GM18498 (cell line): ENCODE results near the gene MKRN2OS.
"Not testable (repeated sequence)": the region's sequence is repeated elsewhere in the genome, so short reads cannot be mapped to it uniquely, and the experiment has no call there.

Experiments used
- ATAC-seq: cut with Tn5 transposase; IDR thresholded peaks from one replicate; pipeline ENCODE4 v1.9.1; 2021; ENCODE audit warnings: mild to moderate bottlenecking, moderate library complexity; ENCODE audit not compliant: unreplicated experiment

The MKRN2OS gene

DNA sequence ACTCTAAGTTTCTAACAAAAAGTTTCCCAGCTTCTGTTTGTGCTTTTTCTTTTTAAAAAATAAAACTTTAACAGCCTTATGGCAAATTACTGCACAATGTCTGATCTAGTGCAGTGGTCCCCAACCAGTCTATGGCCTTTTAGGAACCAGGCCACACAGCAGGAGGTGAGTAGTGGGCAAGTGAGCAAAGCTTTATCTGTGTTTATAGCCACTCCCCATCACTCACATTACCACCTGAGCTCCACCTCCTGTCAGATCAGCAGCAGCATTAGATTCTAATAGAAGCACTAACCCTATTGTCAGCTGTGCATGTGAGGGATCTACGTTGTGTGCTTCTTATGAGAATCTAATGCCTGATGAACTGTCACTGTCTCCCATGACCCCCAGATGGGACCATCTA lies 17.2 kb upstream of the MKRN2OS start:
- no peak for ATAC-seq

DNA sequence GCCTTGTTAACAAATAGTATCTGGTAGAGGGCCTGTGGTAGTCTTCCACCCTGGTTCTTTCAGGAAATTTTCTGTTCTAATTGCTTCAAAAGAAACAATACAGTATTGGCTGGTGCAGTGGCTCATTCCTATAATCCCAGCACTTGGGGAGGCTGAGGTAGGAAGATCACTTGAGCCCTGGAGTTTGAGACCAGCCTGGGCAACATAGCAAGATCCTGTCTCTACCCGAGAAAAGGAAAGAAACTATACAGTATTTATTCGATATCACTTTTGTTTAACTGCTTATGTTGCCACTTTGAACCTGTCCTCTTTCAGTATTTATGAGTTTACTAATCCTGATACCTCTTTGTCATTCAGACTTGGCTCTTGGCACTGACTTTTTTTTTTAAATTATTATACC lies 16.1 kb upstream of the MKRN2OS start:
- no peak for ATAC-seq

DNA sequence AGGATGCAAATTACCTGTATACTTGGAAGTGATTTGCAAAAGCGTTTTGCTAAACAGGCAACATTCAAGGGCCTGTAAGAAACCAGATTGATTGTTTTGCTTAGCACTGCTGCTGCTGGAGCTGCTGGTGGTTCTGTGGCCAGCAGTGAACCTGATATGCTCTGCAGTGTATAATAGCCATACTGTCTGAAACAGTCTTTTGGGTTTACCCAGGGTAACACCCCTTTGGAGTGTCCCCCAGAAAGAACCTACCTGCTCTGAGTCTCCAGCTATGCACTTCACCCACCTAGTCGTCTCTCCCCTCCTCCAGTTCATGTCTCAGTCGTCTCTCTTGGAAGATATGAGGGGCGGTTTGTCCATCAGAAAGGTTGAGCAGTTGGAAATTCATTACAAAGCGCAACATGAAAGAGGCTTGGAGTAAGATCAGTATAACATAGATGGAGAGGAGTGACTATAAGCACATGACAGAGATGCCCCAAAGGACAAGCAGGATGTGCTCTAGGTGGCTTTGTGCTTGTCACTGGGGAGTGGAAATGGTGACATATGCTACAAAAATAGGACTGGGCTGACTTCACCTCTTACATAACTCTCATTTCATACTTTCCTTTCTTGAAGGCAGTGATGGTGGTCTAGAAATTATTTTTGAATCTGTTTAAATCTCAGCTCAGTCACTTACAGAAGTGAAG lies 15.3 kb upstream of the MKRN2OS start:
- ATAC-seq: peak; percentile 36

DNA sequence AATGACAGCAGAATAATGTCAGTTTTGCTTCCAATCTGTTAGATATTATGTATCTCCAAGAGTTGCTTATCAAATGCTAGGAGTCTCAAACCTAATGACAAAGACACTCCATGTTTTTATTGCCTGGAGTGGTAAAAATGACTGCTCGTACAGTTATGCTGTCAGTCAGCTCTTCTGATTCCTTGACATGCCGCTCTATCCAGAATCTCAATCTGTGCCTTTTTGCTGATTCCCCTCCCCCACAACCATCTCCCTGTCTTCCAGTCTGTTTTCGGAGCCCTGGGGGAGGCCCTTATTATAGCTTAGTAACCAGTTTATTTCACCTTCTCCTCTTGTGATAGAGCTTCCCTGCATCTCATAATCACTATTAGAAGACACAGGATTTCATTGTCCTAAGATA lies 14.2 kb upstream of the MKRN2OS start:
- ATAC-seq: no peak

DNA sequence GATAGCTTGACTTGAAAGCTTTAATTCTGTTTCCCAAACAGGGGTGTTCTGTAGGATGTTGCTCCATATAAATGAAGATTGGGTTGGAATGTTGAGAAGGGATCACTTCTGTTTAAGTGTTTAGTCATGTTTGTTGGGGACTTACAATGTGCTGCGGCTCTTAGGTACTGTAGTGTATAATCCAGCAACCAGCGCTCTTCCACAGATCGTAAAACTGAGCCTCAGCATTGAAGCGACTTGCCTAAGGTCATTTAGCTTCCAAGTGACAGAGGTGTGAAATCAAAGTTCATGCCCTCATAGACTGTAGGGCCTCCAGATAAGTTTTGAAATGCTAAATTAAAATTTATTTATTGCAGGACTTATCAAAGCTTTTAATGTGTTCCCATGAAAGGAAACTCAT lies 13.4 kb upstream of the MKRN2OS start:
- ATAC-seq: no peak

DNA sequence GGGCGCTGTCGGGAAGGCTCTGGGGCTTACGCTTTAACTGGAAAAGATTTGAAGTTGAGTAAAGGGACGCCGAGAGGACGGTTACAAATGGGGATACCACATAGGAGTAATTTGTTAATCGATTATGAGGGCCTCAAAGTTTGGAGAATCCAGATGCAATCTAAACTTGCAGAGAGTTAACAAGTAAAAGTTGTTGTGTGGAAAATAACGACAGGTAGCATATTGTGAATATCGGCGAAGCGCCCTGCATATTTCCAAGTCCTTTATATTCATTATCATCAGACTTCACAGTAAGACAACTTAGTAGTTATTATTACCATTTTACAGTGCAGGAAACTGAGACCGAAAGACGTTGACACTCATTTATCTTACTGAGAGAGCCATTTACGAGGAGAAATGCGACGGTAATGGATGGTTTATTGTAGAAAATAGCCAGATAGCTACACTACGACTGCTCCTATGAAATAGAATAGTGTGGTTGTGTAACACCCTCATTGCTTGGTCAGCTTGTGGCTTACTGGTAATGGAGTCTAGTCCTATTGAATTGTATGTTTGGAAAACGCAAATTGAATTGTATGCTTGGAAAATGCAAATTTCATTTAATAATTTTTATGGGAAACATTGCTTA lies 12.3 kb upstream of the MKRN2OS start:
- no peak for ATAC-seq

DNA sequence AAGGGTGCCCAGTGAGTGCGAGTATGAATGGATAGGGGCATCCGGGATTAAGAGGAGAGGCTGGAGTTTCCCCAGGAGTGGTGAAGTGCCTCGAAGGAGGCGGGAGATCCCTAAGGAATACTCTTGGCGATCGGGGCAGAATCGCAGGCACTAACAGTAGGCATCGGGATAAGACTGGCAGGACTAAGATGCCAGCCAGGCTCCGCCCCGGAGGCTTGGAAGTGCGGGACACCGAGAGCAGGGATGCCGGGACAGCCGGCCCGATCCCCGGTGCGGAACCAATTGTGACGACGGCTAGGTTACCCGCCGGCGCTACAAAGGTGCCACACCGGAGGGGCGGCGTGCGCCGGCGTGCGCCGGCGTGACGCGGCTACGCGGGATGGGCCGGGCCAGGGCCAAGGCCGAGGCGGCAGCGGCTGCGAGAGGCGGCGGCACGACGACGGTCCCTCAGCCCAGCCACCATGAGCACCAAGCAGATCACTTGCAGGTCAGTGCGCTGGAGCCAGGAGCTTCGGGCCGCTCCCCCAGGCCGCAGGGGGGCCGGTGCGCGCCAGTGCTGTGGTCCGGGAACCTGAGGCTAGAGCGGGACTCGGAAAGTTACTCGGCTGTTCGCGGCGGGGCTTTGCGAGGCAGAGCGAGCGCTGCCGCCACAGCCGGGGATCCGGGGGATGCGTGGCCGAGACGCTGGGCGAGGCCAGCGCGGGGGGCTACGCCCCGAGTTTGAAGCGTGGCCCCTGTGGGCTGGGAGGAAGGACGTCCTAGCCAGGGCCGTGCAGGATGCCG lies 11.6 kb upstream of the MKRN2OS start, which contains the start of gene MKRN2:
Gene MKRN2, plus strand, starts transcription at position 398 of the 783 bp plus-strand sequence. Its CDS starts 64 bp downstream, at position 462.
- peak; percentile 88 for ATAC-seq

DNA sequence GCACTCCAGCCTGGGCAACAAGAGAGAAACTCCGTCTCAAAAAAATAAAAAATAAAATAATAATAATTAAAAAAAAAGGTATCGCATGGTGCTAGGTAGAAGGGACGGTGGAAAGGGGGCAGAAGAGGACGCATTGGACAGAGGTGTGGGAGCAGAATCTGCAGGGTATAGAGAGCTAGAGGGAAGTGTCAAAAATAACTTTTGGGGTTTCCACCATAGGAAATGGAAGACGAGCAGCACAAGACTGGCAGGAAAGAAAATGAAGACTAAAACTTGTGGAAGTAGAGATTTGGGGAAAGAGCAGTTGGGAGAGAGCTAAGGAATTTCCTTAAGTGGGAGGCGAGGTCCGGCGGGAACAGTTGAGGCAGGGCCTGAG lies 11.0 kb upstream of the MKRN2OS start:
- ATAC-seq: no peak

DNA sequence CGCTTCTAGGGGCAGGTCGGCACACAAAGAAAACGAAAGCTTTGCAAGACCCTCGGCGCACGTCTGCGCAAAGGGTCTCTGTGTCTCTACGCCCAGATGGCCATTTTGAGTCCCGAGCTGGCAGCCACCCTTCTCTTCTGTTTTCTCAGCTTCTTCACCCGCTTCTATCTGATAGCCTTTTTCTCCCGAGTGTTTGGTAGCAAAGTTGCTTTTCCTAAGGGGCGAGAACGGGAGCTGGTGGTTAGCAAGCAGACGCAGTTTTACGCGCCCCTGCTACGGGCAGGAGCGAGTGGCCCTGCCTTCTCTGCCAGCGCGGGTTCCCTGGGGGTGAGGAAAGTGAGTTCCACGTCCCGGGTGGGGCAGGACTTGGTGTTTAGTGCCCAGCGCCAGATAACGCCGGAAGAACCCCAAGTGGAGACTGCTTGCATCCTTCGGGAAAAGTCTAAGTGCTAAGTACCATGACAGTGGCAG lies 8.7 kb upstream of the MKRN2OS start:
- ATAC-seq: no peak

DNA sequence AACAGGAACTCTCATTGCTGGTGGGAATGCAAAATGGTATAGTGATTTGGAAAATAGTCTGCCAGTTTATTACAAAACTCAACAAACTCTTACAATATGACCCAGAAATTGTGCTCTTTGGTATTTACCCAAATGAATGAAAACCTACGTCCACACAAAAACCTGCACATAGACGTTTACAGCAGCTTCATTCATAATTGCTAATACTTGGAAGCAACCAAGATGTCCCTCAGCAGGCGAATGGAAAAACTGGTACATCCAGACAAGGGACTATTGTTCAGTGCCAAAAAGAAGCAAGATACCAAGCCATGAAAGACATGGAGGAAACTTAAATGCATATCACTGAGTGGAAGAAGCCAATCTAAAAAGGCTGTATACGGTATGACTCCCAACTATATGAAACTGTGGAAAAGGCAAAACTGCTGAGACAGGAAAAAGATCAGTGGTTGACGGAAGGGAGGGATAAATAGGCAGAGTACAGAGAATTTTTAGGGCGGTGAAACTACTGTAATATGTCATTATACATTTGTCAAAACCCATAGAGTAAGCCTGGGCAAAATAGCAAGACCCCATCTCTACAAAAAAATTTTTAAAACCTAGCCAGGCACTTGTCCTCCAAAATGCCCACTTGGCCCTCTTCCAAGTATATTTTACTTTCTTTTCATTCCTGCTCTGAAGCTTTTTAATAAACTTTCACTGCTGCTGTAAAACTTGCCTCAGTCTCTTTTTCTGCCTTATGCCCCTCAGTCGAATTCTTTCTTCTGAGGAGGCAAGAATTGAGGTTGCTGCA lies 4.9 kb upstream of the MKRN2OS start:
- no peak for ATAC-seq

DNA sequence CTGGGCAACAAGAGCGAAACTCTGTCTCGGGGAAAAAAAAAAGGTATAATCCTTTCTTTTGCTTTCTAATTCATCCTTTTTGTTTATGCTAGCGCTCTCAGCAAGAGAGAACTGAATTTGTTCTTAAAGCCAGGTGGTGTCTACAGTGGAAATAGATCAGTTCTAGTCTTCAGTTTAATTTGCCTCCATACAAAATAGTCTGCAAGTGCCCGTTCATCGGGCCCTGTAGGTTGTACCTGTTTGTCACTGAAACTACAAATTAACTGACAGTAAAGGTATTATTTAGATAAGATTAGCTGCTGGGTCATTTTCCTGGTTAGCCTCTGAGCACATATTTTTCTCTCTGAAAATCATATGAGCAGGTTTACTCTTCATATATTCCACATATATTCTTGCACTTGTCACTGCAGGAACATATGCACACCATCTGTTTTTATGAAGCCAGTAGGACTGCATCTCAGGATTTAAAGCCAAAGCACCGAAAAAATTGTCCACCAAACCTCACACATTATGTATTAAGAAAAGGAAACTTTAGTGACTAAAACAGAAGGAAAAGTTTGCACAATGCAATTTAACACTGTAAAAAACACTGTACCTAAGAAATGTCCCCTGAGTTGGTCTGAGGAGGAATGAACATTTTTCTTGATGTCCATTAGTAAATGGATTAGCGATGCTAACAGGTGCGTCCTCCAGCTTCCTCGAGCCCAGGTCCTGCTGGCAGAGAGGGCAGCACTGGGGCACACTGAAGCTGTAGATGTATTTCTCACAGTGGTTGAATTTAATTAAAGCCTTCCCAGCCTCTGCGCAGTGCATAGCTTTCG lies 437 bp downstream of the MKRN2OS start:
- no peak for ATAC-seq

DNA sequence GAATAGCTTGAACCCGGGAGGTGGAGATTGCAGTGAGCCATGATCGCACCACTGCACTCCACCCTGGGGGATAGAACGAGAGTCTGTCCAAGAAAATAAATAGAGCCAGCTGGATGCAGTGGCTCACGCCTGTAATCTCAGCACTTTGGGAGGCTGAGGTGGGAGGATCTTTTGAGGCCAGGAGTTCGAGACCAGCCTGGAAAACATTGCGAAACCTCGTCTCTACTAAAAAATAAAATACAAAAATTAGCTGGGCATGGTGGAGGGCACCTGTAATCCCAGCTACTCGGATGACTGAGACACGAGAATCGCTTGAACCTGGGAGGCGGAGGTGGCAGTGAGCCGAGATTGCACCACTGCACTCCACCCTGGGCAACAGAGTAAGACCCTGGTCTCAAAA lies 1.8 kb downstream of the MKRN2OS start:
- not testable (repeated sequence) for ATAC-seq

DNA sequence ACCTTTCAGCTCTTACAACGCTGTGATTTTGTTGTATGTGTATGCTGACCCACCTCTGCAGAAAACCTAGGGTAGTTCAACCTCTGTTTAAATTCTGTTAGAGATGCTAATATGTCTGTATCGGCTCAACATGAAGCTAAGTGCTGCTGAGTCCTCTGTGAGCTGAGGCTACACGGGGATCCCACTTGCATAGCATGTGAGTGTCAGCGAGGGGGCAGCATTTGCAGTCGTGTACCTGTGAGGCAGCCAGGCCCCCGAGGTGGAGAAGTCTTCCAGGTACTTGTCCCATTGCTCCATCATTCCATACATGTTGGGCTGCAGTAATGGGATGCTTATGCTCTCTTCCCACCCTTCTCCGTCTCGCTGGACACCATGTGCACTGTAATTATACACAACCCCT lies 3.7 kb downstream of the MKRN2OS start:
- no peak for ATAC-seq

DNA sequence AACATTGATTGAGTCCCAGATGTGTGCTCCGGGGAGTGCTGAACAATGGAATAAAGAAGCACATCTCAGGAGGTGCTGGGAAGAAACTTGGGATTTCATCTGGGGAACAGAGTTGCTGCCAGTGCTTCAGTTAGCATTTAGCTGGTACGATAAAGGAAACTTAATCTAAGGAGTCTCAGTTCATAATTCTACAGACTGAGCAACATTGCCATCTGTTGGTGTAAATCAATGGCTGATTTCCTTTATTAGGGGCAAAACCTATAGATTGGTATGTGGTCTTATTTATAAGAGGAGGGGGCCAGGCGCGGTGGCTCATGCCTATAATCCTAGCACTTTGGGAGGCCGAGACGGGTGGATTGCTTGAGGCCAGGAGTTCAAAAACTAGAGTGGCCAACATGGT lies 8.9 kb downstream of the MKRN2OS start:
- ATAC-seq: no peak

DNA sequence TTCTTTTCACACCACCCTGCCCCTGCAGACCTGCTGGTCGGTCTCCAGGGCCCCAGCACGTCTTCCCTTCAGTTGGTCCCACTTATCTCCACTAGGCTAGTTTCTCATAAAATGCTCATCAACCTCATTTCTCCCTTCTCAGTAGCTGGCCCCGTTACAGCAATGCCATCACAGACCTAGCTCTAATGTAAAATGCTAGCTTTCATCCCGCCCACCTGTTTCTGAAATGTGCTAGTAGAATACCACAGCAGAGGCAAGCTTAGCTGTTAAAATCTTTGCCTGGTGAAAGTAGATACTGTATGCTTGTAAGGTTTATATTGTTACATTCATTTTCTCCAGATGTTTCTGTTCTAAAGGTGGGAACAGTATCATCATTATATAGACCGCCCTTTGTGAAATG lies 13.1 kb downstream of the MKRN2OS start:
- no peak for ATAC-seq

DNA sequence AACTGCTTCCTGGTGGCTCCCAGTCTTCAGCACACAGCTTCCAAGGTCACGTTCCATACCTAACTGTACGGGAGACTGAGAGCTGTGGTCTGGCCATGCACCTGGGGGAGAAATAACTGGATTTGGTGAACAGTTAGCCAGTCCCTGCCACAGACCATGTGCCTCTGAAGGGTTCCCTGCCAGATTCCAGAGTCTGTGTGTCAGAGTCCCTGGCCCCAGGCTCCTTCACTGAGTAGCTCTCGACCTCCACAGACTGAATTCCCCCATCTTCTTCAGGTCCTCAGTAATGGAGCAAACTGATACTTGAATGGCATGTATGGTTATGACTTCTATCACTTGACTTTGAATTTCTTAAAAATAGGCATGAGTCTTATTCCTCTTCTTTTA lies 17.5 kb downstream of the MKRN2OS start:
- no peak for ATAC-seq

DNA sequence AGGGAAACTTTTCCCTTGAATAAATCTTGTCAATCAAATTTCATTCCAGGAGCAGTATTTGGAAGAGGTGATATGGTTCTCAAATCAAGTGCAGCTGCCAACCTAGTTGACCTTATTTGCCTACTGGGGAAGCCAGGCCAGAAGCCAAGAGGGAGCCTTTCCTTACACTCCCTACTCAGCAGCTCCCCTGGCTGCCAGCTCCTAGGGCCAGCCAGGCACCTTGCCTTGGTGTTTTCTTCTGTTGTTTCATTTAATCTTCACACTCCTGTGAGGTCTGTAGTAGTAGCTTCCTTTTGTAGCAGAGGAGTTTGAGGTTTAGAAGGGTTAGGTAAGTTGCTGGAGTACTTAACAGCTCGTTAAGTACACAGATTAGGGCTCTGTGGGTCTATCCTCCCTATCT lies 22.6 kb downstream of the MKRN2OS start:
- no peak for ATAC-seq

DNA sequence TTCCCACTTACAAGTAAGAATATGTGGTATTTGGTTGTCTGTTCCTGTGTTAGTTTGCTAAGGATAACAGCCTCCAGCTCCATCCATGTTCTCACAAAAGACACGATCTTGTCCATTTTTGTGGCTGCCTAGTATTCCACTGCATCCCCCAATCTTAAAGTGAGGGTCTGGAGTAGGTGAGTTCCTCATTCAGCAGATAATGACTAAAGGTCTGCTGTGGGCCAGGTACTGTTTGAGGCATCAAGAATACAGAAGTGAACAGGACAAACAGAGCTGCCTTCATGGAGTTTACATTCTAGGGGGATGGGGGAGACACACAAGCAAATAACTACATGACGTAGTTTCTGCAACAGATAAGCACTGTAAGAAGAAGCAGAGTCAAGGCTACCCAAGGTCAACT lies 24.3 kb downstream of the MKRN2OS start:
- no peak for ATAC-seq

DNA sequence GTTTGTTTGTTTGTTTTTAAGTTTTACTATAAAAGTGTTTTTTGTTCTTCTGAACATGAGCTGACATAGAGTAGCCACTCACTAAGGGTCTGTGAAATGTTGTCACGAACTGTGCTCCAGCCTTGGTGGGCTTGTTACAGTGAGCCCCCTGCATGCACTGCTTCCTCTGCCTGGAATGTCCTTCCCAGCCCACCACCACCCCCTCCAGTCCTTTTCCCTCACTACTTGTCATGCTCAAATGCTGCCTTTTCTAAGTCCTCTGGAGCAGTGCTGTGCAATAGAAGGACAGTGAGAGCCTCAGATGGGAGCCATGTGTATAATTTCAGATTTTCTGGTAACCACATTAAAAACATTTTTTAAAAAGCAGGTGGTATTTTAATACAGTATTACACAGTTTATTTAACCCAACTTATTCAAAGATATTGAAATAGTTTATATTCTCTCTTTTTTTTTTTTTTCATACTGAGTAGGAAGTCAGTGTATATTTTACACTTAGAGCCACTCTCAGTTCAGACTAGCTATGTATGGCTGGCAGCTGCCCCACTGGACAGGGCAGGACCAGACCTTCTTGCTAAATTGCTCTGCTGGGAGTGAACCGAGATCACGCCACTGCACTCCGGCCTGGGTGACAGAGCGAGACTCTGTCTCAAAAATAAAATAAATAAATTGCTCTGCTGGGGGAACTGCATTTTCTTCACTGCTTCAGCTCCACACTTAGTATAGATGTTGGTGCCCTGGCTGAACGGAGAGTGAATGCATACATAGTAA lies 26.9 kb downstream of the MKRN2OS start:
- ATAC-seq: no peak

DNA sequence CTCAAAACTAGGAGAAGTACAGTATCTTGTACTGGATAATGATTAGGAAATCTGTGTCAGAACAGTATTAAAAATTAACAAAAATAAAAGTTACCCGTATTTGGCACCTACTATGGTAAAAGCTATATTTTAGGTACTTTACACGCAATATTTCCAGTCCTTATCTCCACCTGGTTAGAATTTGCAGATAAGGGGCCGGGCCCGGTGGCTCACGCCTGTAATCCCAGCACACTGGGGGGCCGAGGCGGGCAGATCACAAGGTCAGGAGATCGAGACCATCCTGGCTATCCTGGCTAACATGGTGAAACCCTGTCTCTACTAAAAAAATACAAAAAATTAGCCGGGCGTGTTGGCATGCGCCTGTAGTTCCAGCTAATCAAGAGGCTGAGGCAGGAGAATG lies 28.4 kb downstream of the MKRN2OS start:
- no peak for ATAC-seq
